GM18858 (cell line): ENCODE data around the gene SLIT3.

Source experiments
- ATAC-seq: cut with Tn5 transposase; IDR thresholded peaks from one replicate; pipeline ENCODE4 v1.9.1; 2021; ENCODE audit not compliant: unreplicated experiment

Gene SLIT3

DNA sequence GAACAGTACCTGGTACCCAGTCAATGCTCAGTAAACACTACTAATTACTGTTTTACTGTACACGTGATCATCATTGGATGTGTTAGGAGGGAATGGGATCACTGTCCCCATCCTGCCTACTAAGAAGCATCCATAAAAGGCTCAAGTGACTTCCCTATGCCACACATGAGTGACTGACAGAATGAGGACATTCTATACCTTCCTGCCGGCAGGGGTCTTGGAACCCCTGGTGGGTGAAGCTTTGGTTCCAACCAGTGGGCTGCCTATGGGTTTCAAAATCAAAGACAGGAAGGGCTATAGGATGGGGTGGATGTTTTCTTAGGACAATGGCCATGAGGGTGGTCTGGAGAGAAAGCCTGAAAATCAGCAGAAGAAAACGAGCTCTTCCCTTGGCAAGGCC lies 512.2 kb downstream of the SLIT3 start:
- no peak for ATAC-seq

- no peak for ATAC-seq
These were observed 512.8 kb downstream of the SLIT3 start for GRCh38 chr5:168788107-168788506.

GRCh38 chr5:168786147-168786546 lies 514.8 kb downstream of the SLIT3 start:
- no peak for ATAC-seq

DNA sequence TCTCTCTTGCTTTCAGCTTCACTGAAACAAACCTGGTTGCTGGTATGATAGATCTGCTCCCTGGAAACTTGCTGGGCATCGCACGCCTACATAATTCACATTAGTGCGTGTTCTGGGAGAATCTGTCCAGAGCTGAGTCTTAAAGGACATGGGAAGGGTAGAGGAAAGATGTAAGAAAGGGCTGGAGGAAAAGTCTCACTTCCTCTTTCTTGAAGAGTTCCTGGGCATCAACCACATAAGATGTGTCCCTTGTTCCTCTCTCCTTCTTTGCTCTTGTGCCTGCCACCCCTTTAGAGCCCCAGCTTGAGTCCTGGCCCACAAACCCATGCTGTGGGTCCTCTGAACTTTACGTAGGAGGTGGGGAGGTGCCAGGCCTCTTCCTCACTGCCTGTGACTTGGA lies 516.5 kb downstream of the SLIT3 start:
- ATAC-seq, result no peak

DNA sequence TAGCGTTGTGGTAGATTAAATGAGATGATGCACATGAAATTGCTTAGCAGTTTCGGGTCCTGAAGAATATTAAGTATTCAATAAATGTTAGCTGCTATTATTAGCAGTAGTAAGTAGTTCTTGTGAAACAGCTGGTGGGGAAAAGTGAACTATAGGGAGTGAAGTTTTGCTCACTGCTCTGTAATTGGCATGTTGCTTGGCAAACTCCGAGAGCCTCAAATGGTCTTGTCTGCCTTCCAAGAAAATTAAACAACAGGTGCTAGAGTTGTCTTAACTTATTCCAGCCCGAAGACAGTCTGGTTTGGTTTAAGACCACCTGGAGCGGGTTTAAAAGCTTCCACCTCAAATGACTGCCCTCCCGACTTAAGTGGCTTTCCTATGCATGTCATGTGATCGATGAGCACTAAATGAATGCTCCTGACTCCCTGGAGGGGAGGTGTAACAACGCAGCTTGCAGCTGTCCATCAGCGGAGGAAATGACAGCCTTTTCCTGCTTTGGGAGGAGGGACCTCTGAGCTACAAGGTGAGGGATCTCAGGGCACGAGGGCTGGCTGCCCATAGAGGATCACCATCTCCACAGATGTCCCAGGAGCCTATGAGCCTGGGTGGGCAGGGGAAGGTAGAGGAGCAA lies 518.9 kb downstream of the SLIT3 start:
- no peak for ATAC-seq

DNA sequence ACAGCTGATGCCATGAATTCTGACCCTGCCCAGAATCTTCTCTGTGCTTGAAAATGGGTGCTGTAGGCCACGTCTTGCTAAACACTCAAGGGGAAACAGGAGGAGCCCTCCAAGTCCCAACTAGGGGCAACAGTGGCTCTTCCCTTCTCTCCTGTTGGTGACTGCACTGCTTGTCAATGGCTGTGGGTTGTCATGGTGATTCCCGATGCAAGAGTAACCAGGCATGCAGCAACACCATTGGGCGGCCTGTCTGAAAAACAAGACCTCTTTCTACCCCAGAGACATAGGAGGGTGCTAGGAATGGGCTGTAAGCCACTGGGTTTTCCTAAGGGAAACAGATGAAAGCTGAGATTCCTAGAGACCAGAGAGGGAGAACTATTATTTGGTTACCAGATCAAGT lies 520.1 kb downstream of the SLIT3 start:
- ATAC-seq, result no peak

GRCh38 chr5:168779333-168779732 lies 521.6 kb downstream of the SLIT3 start:
- ATAC-seq, result no peak

GRCh38 chr5:168778536-168778935 lies 522.4 kb downstream of the SLIT3 start:
- no peak for ATAC-seq

DNA sequence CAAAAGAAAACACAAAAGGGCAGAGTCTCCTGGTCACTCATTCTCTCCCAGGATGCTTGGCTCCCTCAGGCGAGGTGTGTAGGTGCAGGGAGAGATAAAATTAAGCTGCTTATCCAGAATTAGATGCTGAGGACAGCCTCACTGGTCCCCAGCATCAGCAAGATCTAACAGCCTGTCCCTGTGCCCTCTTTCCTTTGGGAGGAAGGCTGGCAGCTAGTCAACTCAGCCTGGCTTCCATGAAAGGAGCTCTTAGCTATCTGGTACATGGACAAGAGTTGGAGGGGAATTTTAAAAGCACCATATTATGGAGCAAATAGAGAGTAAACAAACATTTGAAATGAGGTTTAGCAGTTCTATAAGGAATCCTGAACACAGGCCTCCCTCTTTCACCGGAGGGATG lies 523.3 kb downstream of the SLIT3 start:
- no peak for ATAC-seq

- ATAC-seq, result no peak
These were observed 524.9 kb downstream of the SLIT3 start for GRCh38 chr5:168776070-168776469.

- ATAC-seq, result no peak
These were observed 527.7 kb downstream of the SLIT3 start for GRCh38 chr5:168773226-168773625.

GRCh38 chr5:168772316-168772961 lies 528.5 kb downstream of the SLIT3 start:
- no peak for ATAC-seq

DNA sequence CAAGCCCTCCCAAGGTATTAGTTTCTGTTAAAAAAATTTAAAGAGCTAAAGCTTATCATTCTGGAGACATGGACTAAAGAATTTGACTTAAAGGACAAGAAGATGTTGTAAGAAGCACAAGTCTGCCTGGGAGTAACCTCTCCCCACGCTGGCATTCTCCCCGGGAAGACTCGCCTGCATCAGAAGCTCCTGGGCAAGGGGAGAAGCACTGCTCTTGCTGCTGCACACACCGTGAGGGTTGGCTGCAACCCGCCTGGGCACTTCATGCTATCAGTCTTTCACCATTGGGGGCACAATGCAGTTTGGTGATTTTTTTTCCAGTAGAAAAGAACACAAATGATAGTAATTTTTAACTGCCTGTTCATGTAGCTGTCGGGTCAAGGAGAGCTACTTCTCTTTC lies 529.3 kb downstream of the SLIT3 start:
- ATAC-seq, result no peak

- no peak for ATAC-seq
These were observed 529.9 kb downstream of the SLIT3 start for GRCh38 chr5:168770996-168771395.

GRCh38 chr5:168770036-168770498 lies 530.9 kb downstream of the SLIT3 start:
- no peak for ATAC-seq

GRCh38 chr5:168768172-168768571 lies 532.8 kb downstream of the SLIT3 start:
- ATAC-seq, result no peak

DNA sequence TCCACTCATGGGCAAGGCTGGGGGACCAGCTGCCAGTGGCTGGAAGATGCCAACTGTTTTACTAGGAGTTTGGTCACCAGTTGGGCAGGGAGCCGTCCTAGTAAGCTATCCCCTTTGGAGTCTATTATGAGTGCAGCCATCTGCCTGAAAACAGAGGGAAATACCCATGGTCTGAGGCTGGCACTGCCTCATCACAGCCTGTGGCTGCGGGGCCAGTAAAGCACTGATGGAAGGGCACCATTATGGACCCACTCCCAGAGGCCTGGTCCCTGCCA lies 534.6 kb downstream of the SLIT3 start:
- ATAC-seq, result no peak

GRCh38 chr5:168765551-168766425 lies 535.2 kb downstream of the SLIT3 start:
- ATAC-seq, result no peak

DNA sequence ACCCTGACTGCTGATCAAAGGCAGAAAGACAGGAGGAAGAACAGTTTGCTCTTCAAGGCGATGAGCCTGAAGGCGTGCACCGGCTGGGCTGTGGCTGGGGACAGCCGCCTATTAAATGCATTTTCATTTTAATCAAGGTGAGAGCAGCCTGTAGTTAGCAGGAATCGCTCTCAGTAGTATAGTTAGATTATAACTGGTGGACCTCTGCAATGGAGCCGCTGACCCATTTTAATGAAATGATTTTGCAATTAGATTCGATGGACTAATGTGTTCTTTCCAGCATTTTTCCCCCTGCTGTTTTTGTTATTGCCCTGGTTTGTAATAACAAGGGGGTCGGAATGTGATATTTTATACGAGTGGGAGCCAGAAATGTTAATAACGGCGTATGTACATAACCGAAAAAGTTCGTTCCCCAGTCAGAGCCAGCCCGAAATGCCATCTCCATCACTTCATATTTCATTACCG lies 535.8 kb downstream of the SLIT3 start:
- ATAC-seq, result no peak

DNA sequence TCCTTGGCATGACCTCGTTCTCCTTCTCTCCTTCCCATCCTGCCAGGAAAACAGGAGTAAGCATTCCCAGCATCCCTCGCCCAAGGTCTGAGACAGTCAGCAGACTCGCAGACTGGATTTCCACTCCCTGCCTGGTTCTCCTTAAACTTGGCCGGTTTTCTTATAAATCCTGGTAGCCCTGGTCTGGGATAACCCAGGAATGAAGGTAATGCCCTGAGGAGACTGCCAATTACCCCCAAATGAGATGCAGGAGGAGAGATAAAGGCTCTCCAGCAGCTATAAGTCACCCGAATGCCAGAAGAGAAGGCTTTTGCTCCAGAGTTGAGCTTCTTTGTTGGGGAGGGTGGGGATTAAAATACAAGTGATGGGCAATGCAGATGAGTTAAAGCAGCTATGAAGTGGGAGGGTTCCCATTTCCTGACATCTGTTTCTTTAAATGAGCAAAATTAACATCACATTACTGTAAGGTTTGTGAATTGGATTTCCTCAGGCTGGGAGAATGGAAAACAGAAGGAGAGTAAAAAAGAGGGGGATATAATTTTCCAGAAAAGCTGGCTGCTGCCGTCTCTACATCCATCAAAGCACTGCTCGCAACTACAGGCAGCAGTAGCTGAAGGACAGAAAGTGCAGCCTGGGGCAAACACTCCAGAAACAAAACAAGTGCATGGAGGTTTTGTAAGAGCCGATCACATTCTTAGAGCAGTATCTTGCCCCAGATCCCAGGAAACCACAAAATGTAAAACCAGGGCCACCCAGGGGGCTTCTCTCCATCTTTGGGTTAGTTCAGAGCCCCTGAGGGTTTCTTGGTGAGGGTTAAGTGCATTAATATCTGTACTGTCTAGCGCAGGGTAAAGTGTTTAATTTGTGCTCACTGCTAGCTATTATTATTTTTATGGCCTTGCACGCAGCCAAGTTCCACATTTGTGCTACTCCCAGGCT lies 544.2 kb downstream of the SLIT3 start:
- ATAC-seq, result no peak

DNA sequence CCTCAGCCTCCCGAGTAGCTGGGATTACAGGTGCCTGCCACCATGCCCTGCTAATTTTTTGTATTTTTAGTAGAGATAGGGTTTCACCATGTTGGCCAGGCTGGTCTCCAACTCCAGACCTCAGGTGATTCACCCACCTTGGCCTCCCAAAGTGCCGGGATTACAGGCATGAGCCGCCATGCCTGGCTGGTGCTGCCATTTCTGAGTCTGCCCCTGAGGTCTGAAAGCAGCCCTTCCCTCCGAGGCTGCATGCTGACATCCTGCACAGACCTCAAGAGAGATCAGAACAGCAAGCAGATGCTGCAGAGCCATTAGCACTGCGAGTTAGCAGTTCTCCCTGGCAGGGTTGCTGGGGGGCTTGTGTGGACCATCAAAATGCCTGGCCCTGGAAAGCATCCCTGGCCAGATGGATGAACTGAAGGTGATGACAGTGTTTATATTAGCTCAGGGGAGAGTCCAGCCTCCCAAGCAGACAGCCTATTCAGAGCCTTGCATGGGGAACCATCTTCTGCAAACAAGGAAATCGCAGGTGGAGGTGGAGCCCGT lies 545.3 kb downstream of the SLIT3 start:
- no peak for ATAC-seq
